ENCODE data around the gene KCNJ18. TPM values are rescaled to one million over a fixed set of nuclear protein-coding genes. Genes with fewer than 3 reads are reported as not detected.
"Not testable (repeated sequence)": the region's sequence is repeated elsewhere in the genome, so short reads cannot be mapped to it uniquely, and the experiment has no call there.

Gene KCNJ18
- total and polyA plus RNA-seq, 9 of the 15 experiments (the other 6 are each of a cell fraction or from before 2014, with no cell fraction given): not detected

DNA sequence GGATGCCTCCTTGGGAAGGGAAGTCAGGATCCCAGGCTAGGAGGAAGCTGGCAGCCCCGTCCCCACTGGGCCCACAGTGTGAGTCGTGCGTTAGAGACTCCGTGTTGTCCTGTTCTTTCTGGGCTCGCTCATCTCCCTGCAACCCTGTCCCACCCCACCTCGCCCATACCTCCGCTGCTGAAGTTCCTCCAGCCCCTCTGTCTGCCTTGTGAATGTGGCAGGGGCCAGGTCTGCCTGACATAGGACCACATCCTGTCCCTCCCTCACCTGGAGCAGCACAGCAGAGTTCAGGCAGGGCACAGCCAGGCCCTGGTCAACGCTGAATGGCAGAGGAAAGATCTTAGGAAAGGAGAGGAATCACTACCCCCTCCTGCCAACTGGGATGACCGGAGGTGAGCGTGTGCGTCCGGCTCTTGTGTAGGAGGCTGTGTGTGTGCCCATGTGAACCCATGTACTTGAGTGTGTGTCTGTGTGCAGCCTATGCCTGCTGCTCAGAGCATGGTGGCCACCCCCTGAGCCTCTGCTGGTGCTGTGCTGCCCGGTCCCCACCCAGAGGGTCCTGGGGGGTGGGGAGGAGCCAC lies 12.8 kb downstream of the KCNJ18 start (continued):
- no peak for TF ChIP-seq MGA (IDR thresholded peaks at IDR 0.05)
- TF ChIP-seq ETV5 (CRISPR knock-in tag; IDR thresholded peaks at IDR 0.05; ENCODE audit: low read depth): no peak

DNA sequence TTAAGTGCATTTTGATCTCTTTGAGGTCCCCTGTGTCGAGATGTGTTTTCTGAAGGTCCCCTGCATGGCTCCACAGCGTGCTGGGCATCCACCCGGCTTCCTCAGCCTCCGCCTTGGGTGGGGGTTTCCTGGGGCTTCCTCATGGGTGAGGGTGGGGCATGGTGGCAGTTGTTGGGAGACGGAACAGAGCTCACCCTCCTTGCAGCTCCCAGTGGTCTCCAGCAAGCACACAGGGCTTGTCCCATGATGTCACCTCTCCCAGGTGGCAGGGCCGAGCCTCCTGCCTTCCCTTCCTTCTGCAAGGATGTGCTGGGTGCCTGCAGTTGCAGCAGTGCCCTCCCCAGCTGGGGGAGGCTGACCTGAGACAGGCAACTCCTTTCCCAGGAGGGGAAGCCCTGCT lies 13.4 kb downstream of the KCNJ18 start:
- H3K9me3 ChIP-seq (replicated peaks; ENCODE audit: control insufficient read depth, insufficient read depth, low read depth, low read length); H3K79me2 ChIP-seq (ENCODE audit: control insufficient read depth, insufficient read depth, low read length); FAIRE-seq; ATAC-seq; H3K9me1 ChIP-seq (ENCODE audit: control insufficient read depth, insufficient read depth, low read length); BruUV-seq (replicated peaks); intact Hi-C loops (cut with micrococcal nuclease); H3K4me3 ChIP-seq; H3K4me2 ChIP-seq (ENCODE audit: insufficient read depth, low read length); CTCF ChIA-PET (ENCODE audit: low intra/inter-chr PET ratio); H3K36me3 ChIP-seq (ENCODE audit: control insufficient read depth, insufficient read depth, low read length); POLR2A ChIA-PET; H2AFZ ChIP-seq (ENCODE audit: low read depth, low read length); DNase-seq (ENCODE audit: extremely low read depth in 1 of 4, low spot score in 3 of 4); H3K9ac ChIP-seq (ENCODE audit: insufficient read depth in 1 of 2, low read depth in 2 of 2, low read length in 2 of 2); H3K4me1 ChIP-seq (replicated peaks in 1 of 2; ENCODE audit: control insufficient read depth in 2 of 2, insufficient read depth in 2 of 2, low read length in 2 of 2); H3K27ac ChIP-seq (ENCODE audit: extremely low read depth, low read depth, low read length); H4K20me1 ChIP-seq (replicated peaks; ENCODE audit: control insufficient read depth, insufficient read depth, low read length): not testable (repeated sequence)
- peaks cover 0 to 10% of the 10 kb centered on the region in 2 experiments; a peak in 1 of 5 replicates for H3K27me3 ChIP-seq (ENCODE audit: control insufficient read depth in 2 of 2, insufficient read depth in 2 of 2, low read length in 2 of 2)
- in situ Hi-C loops (cut with MboI): loop anchor here (5.0 kb wide), 1 partner anchor 283 kb away; no protein-coding TSS in a partner anchor
- WGBS (ENCODE audit: insufficient coverage, low coverage, missing lambda C conversion rate): 0% methylated on average over 5 of the region's 6 CpGs

Measured in K562 (cell line).